CD4-positive, CD25-positive, alpha-beta regulatory T cell (primary cell): ENCODE results near the gene CD247. TPM values are rescaled to one million over a fixed set of nuclear protein-coding genes. Genes with fewer than 3 reads are reported as not detected.

Experiments used
- ATAC-seq, 2 donors: fragments of 150-1000 bp; cut with Tn5 transposase; one replicate each; pipeline ENCODE4 v1.10.0; 2021; ENCODE audit warnings: low read depth in 2 of 2, moderate number of reproducible peaks in 2 of 2, moderate library complexity in 1 of 2
- DNase-seq, 3 donors: peaks; one replicate each; pipeline versions ENCODE4 v3.0.0 to v3.0.0-alpha.2; 2012 to 2022; ENCODE audit warnings: mixed read lengths in 1 of 3
- H3K27ac ChIP-seq: one replicate; pipeline ENCODE4 v1.7.0; 2013; ENCODE audit warnings: mild to moderate bottlenecking, low read length; ENCODE audit not compliant: insufficient read depth, poor library complexity, severe bottlenecking
- H3K27me3 ChIP-seq: one replicate; pipeline ENCODE4 v1.7.0; 2013; ENCODE audit warnings: low read length; ENCODE audit not compliant: control insufficient read depth, insufficient read depth
- H3K36me3 ChIP-seq: one replicate; pipeline ENCODE4 v1.7.0; 2013; ENCODE audit warnings: mild to moderate bottlenecking, low read length, moderate library complexity; ENCODE audit not compliant: control insufficient read depth, insufficient read depth
- H3K4me1 ChIP-seq: 2 replicates; pipeline ENCODE4 v1.7.0; 2013; ENCODE audit warnings: mild to moderate bottlenecking, low read length; ENCODE audit not compliant: insufficient read depth, control insufficient read depth, poor library complexity, severe bottlenecking
- H3K4me3 ChIP-seq: one replicate; pipeline ENCODE4 v1.7.0; 2013; ENCODE audit warnings: low read depth, mild to moderate bottlenecking, low read length, moderate library complexity
- H3K9me3 ChIP-seq, 2 experiments: 1 replicate in 1 of 2; 2 replicates in 1 of 2; pipeline ENCODE4 v1.7.0; 2013; ENCODE audit warnings: low read length in 2 of 2, mild to moderate bottlenecking in 1 of 2, moderate library complexity in 1 of 2; ENCODE audit not compliant: control insufficient read depth in 2 of 2
- H3K27ac Mint-ChIP-seq, 3 donors: one replicate each; pipeline ENCODE4 v1.8.0; 2020 to 2022; ENCODE audit warnings: mild to moderate bottlenecking in 3 of 3, mixed read lengths in 3 of 3, moderate library complexity in 2 of 3
- H3K27me3 Mint-ChIP-seq: one replicate; pipeline ENCODE4 v1.8.0; 2022; ENCODE audit warnings: mild to moderate bottlenecking, mixed read lengths
- H3K36me3 Mint-ChIP-seq: one replicate; pipeline ENCODE4 v1.8.0; 2020; ENCODE audit warnings: mixed read lengths
- H3K4me1 Mint-ChIP-seq, 4 donors: one replicate each; pipeline ENCODE4 v1.8.0; 2020 to 2022; ENCODE audit warnings: mixed read lengths in 4 of 4, mild to moderate bottlenecking in 1 of 4
- H3K4me3 Mint-ChIP-seq, 4 donors: one replicate each; pipeline ENCODE4 v1.8.0; 2020 to 2022; ENCODE audit warnings: mild to moderate bottlenecking in 4 of 4, mixed read lengths in 4 of 4, moderate library complexity in 3 of 4
- H3K9me3 Mint-ChIP-seq, 7 donors: one replicate each; pipeline ENCODE4 v1.8.0; 2020 to 2022; ENCODE audit warnings: mixed read lengths in 7 of 7, mild to moderate bottlenecking in 3 of 7, moderate library complexity in 2 of 7
- polyA plus RNA-seq, 4 donors: library from polyadenylated mRNA; unstranded; fragments of 300-500 nt; fragmentation: Illumina TruSeq; gene quantifications; one replicate each; pipeline ENCODE4 v1.2.3, GENCODE V29; 2021
- total RNA-seq: library from RNA; stranded (reverse); gene quantifications from one replicate; pipeline ENCODE4 v1.2.3, GENCODE V29; 2022

The CD247 gene
- total and polyA plus RNA-seq, 5 donors from 2014 or later = 410 to 718 (median 424) TPM

DNA sequence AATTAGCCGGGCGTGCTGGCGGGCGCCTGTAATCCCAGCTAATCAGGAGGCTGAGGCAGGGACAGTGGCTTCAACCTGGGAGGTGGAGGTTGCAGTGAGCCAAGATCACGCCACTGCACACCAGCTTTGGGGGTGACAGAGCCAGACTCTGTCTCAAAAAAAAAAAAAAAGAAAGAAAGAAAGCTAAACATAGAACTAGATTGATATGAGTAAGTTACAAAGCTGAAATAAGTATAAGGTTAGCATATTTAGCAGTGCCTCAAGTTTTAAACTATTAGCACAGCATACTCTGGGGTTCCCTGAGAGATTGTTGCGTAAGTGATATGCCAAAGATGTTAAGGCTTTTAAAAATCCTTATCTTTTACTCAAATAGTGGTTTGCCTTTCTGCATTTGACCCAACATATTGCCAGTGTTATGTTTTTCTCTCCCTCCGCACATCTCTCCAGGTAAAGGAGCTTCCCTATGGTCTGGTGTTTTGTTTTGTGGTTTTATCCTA, 126.1 kb downstream of the CD247 start:
- H3K4me3 ChIP-seq = no peak overlapping the region
- no peak for DNase-seq
- ATAC-seq = no peak
- H3K27me3 Mint-ChIP-seq = no peaks in the 10 kb centered on the region
- H3K4me1 Mint-ChIP-seq = peaks cover 0 to 4% (median 0%) of the 10 kb centered on the region in 4 donors
- H3K36me3 Mint-ChIP-seq = peaks cover 14% of the 10 kb centered on the region
- no peak overlapping the region for H3K27ac Mint-ChIP-seq
- no peaks in the 10 kb centered on the region for H3K9me3 ChIP-seq
- no peak overlapping the region for H3K4me3 Mint-ChIP-seq
- H3K27me3 ChIP-seq = no peaks in the 10 kb centered on the region
- no peaks in the 10 kb centered on the region for H3K4me1 ChIP-seq
- no peak overlapping the region for H3K27ac ChIP-seq
- peaks cover 34% of the 10 kb centered on the region for H3K36me3 ChIP-seq
- no peaks in the 10 kb centered on the region for H3K9me3 Mint-ChIP-seq

DNA sequence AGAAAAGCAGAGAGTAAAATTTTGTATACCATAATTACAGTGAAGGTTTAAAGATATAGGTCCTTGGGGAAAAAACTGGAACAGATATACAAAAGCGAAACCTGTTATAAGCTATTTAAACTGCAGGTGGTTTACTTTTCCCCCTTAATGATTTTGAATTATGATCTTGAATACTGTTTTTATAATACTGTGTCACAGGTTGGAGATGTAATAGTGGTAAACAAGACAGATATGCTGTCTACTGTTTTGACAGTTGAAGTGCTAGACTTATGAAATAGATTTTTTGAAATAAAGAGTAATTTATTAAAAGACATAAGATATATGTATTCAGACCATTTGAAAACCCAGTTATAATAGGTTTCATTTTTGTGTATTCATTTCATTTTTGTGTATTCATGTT, 129.4 kb downstream of the CD247 start:
- Mint-ChIP-seq H3K36me3 (peaks cover 26% of the 10 kb centered on the region), H3K27me3 (no peaks in the 10 kb centered on the region), H3K4me3 (no peak overlapping the region), H3K27ac (no peak overlapping the region), H3K9me3 (no peaks in the 10 kb centered on the region), H3K4me1 (peaks cover 0 to 10% (median 0%) of the 10 kb centered on the region in 4 donors)
- DNase-seq (no peak), ATAC-seq (no peak)
- H3K27me3 ChIP-seq = no peaks in the 10 kb centered on the region
- no peak overlapping the region for H3K27ac ChIP-seq
- no peaks in the 10 kb centered on the region for H3K9me3 ChIP-seq
- H3K4me1 ChIP-seq = no peaks in the 10 kb centered on the region
- H3K36me3 ChIP-seq = peaks cover 34% of the 10 kb centered on the region
- no peak overlapping the region for H3K4me3 ChIP-seq

DNA sequence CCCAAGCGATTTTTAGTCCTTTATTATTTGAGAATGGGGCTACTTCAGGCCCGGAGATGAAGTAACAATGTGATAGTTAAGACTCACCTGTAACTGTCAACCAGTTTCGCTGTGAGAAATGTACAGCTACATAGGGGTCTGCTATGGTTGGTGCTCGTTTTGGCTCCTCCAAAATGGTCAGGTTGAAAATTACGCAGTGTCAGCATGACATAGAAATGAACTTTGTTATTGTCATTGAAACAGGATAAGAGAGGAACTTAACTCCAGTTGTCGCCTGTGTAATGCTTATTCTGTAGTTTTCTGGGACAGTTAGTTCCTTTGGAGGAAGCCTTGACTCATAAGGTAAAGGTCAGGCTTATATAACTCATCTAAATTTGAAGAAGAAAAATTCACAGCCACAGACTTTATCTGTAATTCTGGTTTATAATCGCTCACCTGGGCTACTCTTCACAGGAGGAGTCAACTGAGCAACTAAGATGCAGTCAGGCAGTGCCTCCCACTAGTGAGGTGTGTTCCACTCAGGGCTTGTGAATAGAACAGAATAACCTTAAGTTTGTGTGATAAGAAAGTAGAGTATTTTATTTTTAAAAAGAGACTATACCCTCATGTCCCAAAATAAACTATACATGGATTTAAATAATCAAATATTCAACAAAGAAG, 130.9 kb downstream of the CD247 start:
- Mint-ChIP-seq H3K27ac (no peak overlapping the region), H3K4me3 (no peak overlapping the region), H3K36me3 (peaks cover 30% of the 10 kb centered on the region), H3K27me3 (no peaks in the 10 kb centered on the region), H3K9me3 (no peaks in the 10 kb centered on the region), H3K4me1 (peaks cover 0 to 10% (median 0%) of the 10 kb centered on the region in 4 donors)
- H3K9me3 ChIP-seq = no peaks in the 10 kb centered on the region
- ATAC-seq = no peak
- H3K4me1 ChIP-seq = no peaks in the 10 kb centered on the region
- H3K4me3 ChIP-seq = no peak overlapping the region
- H3K36me3 ChIP-seq = peaks cover 32% of the 10 kb centered on the region
- no peak overlapping the region for H3K27ac ChIP-seq
- H3K27me3 ChIP-seq = no peaks in the 10 kb centered on the region
- no peak for DNase-seq

Other genes starting within 250 kb of the CD247 start
- gene CREG1, start 35.2 kb upstream of the CD247 start, total RNA-seq = 6.7 TPM
- gene CREG1, start 35.2 kb upstream of the CD247 start, polyA plus RNA-seq = 10 to 100 TPM; 16.8 to 29.7 (median 22.1) TPM
- 174 TPM for gene RCSD1, start 111.7 kb upstream of the CD247 start, total RNA-seq
- gene RCSD1, start 111.7 kb upstream of the CD247 start, polyA plus RNA-seq = 100 to 1,000 TPM; 207 to 251 (median 233) TPM
- gene MPZL1, start 203.5 kb upstream of the CD247 start, total RNA-seq = 3.3 TPM
- gene MPZL1, start 203.5 kb upstream of the CD247 start, polyA plus RNA-seq = 10 to 100 TPM in 1 of 4 donors, 1 to 10 TPM in 3; 6.5 to 10.0 (median 9.2) TPM